ENCODE results near the gene SSU72.

The SSU72 gene

DNA sequence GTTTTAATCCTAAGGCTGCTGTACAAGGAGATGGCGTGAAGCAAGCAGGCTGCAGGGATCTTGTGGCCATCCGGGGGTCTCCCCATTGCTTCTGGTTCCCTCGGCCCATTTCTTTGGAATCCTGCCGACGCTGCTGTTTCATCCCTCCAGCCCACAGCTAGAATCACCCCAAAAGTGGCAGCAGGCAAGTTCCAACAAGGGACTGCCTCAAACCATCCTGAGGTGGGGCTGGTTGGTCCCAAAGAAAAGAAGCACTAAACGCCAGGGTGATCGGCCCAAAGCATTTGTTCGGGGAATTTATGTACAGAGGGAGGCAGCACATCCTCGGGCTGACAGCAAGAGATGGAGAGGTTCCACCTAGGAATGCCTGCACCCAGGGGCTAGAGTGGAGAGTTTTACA is 36.1 kb upstream of the SSU72 start:
- no peak for DNase-seq

DNA sequence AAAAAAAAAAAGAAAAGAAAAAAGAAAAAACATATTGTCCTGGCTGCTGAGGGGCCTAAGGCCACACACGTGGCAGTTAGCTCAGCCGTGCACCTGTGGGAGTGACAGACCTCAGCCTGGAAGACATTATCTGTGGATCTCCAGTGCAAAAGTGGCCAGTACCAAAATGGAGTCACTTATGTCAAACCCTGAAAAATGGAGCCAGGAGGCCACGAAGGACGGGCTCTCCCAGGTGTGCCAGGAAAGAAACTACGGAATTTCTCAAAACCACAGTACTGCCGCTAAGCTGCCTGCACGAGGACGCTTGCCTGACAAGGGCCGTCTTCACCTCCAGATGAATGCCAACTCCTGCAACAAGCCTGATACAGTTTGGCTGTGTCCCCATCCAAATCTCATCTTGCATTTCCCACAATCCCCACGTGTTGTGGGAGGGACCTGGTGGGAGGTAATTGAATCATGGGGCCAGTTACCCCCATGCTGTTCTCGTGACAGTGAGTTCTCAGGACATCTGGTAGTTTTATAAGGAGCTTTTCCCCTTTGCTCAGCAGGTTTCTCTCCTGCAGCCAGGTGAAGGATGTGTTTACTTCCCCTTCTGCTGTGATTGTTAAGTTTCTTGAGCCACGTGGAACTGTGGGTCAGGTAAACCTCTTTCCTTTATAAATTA is 35.3 kb upstream of the SSU72 start:
- no peak for DNase-seq

DNA sequence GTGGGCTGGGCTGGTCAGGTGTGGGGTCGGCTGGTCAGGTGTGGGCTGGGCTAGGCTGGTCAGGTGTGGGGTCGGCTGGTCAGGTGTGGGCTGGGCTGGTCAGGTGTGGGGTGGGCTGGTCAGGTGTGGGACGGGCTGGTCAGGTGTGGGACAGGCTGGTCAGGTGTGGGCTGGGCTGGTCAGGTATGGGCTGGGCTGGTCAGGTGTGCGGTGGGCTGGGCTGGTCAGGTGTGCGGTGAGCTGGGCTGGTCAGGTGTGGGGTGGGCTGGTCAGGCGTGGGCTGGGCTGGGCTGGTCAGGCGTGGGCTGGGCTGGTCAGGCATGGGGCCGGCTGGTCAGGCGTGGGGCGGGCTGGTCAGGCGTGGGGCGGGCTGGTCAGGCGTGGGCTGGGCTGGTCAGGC is 31.6 kb upstream of the SSU72 start:
- DNase-seq = no peak

DNA sequence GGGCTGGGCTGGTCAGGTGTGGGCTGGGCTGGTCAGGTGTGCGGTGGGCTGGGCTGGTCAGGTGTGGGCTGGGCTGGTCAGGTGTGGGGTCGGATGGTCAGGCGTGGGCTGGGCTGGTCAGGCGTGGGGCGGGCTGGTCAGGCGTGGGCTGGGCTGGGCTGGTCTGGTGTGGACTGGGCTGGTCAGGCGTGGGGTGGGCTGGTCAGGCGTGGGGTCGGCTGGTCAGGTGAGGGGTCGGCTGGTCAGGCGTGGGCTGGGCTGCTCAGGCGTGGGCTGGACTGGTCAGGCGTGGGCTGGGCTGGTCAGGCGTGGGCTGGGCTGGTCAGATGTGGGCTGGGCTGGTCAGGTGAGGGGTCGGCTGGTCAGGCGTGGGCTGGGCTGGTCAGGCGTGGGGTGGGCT is 31.1 kb upstream of the SSU72 start:
- no peak for DNase-seq

DNA sequence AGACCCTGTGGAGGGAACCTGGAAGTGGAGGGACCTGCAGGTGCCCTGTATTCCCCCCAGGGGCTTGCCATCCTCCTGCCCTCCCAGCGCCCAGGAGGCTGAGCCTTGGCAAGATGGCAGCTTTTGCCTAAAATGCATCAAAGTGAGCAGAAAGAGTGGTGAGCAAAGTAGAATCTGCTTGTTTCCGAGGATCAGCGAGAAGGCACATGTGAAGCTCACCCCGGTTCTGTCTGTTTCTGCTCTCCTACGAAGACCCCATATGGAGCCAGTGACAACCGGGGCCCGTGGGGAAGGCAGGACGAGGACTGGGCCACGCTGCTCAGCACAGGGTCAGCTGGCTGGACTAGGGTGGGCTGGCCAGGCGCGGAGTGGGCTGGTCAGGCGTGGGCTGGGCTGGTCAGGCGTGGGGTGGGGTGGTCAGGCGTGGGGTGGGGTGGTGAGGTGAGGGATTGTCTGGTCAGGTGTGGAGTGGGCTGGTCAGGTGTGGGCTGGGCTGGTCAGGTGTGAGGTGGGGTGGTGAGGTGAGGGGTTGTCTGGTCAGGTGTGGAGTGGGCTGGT is 30.4 kb upstream of the SSU72 start:
- no peak for DNase-seq

DNA sequence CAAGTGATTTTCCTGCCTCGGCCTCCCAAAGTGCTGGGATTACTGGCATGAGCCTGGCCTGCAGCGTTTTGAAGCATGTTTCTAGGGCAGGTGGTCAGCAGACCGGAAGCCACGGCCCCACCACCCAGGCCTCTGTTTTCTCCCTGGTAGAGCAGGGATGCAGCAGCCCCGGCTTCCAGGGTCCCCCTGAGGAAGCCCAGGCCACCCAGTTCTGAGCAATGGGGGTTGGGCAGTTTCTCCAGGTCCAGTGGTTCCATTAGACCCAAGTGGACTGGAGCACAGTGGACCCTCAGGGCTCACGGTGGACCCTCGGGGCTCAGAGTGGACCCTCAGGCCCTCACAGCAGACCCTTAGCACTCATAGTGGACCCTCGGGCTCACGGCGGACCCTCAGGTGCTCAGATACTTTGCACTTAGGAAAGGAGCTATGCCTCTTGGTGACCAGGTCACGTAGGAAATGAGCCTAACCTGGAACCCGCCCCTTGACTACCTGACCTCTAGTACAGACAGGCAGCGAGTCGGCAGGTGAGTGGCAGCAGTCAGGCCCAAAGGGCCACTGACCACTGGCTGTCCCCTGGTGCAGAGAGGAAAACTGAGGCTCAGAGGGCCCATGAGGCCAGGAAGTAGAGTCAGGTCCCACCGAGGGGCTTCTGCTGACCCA is 29.8 kb upstream of the SSU72 start:
- DNase-seq = no peak

DNA sequence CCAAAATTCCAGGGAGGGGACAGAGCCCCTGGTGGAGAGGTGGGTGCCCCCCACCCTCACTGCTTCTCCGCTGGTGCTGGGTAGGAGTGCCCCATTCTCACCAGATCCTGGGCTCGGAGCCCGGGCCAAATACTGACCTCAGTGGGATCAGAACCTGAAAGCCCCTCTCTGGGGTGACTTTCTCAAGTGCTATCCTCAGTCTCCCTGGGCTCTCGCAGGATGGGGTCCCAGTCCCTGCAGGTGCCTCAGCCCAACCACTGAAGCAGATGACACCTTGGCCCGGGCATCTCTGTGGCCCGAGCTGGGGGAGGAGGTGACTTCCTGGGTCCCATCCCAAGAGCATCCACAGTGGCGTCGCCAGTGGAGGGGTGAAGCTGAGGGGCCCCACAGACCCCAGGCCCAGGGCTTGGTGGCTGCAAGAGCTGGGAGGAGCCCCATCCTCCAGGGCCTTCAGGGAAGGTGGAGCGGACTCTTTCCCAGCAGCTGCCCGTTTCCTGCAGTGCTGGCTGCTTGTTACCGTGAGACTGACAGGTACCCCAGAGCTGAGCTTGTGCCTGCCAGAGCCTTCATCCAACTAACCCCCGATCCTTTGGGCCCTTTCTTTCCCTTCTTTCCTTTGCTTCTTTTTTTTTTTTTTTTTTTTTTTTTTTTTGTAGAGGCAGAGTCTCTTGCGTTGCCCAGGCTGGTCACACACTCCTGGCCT is 29.2 kb upstream of the SSU72 start:
- no peak for DNase-seq

DNA sequence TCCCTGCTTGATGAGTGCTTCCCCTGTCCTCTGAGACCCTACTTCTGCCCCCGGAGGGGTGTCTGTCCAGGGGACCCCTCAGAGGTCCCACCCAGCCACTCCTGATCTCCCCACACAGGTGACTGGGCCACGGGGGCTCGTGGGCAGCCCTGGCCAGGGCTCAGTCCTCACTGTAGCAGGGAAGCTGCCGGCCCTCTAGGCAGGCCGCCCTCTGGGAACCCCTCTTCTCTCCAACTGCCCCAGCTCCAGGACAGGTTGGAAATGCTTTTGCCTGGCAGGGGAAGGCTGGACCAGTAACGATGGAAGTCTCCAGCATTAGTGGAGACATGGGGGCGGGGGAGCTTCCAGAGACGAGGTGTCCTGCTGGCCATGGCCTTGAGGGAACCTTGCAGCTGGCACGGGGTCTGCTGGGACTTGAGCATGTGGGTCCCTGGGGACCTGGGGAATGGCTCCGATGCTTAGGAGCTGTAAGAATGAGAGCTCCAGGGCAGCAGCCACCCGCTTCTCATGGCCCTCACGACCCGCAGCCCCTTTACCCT is 28.4 kb upstream of the SSU72 start:
- DNase-seq = no peak

DNA sequence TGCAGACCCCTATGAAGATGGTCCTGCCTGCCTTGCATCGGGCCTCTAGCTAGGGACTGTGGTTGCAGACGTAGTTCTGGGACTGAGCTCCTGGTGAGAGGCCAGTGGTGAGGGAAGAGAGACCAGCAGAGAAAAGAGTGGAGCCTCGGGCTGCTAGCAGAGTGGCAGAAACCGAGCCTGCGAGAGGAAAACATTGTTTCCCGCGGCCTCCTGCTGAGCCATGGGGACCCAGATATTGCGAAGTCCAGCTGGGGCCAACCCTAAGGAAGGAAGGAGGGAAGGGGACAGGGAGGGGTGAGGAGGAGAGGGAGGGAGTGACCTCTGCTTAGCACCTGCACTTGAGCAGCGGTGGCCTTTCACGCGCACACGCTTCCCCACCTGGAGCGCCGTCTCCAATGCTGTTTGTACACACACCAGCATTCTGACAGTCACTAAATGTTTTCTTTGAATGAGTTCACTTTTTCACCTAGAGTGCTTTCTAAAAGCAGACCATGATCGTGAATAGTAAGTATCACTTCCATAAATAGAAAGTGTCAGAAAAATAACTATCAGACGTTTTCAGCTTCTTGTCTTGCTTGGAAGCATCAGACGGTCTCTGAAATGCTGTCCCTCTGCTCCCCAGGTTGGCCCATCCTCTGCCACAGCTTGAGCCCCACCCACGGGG is 27.8 kb upstream of the SSU72 start:
- DNase-seq = no peak

DNA sequence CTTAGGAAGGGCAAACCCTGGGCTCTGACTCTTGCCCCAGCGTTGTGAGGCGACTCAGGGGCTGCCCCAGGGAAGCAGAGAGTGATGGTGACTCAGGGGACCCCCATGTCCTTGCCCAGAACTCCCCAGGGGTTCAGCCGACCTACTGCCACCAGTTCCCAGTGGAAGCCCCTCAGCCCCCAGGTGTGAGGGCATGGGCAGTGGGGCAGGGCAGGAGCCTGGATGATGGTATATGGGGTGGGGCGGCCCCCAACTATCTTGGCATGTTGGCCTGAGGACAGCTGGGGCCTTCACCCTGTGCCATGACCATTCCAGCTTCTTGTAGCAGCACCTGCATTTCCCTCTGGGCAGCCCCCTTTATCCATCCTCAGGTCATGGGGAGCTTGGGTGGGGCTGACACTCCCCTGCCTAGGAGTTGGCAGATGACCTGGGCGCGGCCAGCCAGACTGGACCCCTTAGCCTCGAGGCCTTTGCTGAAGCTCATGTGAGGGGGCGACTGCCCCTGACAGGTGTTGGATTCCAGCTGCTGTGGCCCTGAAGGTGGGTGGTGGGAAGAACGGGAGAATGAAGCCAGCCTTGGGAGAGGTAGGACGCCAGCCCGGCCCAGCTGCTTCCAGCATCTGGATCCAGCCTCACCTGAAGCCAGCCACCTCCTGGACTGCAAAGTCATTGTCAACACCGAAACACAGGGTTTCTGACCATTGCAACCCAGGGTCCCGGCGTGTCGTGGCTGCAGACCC is 27.1 kb upstream of the SSU72 start:
- DNase-seq = no peak

DNA sequence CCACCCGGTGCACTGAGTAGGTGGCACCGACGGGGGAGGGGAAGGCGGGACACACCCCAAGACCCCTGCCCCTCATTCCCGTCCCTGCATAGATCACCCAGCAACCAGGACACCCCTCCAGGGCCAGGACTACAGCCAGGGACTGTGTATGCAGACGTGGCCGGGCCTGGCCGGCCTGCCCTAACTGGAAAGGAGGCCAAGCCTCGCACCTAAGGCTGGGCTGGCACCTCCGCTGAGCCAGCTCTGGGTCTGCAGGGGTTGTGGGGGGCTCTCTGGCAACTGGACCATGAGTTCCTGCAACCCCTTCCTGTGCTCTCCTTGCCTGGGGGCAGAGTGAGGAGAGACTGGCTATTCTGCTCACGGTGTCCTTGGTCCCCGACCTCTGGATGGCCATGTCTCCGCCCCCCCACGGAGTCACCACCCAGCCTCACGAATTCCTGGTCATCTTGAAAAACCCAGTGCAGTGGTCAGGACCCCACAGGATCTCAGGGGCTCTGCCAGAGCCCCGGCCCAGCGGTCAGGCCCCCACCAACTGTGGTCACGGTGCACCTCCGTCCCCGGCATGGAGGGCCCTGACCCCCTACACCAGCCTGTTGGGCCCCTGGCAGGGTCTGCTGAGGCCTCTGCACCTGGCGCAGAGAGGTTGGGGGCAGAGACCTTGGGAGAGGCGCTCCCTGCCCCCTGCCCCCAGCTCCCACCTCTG is 26.3 kb upstream of the SSU72 start:
- no peak for DNase-seq

DNA sequence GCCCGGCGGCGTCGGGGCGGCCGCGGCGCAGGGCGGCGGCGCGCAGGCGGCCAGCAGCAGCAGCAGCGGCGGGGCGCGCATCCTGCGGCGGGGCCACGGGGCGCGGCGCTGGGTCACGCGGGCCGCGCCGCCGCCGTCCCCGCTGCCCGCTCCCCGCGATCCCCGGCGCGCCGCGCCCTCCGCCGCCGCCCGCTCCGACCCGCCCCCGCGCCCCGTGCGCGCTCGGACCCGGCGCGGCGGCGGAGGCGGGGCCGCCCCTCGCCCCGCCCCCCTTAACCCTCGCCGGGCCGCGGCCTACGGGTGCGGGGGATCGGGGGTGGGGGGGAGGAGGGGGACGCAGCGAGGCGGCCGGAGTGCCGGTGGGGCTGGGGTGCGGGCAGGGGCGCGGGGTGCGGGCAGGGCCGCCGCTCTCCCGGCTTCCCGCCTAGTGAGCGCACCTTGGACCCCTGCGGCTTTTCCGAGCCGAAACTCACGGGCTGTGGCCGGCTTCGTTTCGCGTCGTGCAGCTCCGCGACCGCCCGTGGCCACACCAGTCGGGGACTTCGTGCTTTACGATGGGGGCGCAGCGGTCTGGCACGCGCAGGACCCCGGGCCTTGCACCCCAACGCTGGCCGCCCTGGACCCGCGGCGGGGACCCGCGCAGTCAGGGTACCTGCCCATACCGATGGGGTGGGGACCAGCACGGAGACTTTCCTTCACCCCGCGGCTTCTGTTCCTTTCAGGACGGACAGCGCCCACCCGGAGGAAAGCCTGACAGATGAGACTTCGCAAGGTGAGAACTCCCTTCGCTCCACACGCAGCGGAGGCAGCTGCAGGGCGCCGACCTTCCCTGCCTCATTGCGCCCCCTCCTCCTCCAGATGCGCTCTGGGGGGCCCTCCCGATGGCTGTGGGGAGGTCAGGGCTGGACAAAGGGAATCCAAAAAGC is 25.5 kb upstream of the SSU72 start, which contains the start of gene FNDC10:
FNDC10 (minus strand) TSS at position 201 of the 926 bp plus-strand sequence; CDS start at position 81, 120 bp downstream.
- DNase-seq = no peak

DNA sequence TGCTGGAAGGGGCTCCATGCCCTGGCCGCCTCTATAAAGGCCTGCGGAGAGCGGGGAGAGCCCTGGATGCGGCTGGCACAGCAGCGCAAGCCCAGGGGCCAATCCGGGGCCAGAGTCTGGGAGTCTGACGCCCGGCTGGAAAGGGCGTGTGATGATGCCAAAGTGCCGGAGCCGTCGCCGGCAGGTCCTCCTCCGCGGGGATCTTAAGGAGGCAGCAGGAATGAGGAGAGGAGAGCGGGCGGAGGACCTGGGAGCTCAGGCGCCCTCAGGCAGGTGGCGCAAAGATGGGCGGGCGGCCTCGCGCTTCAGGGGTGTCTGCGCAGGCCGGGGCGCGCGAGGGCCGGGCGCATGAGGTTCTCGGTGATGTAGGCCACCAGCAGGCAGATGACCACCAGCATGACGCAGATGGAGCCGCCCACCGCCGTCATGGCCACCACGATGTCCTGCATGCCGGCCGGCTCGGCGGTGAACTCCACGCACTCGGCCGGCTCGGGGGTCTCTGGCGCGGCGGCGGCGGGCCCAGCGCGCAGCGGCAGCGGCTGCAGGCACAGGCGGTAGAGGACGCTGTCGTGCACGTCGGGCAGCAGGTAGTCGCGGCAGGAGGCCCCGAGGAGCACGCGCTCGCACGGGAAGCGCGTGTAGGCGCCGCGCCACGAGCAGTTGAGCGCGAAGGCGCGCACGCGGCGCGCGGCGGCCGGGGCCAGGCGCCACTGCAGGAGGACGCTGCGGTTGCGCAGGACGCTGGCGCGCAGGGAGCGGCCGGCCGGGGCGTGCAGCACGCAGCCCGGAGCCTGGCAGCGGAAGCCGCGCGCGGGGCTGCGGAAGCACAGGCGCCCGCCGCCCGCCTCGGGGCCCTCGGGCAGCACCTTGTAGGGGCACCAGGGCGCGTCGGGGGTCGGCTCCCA is 24.6 kb upstream of the SSU72 start:
- peak; percentile 47 for DNase-seq

DNA sequence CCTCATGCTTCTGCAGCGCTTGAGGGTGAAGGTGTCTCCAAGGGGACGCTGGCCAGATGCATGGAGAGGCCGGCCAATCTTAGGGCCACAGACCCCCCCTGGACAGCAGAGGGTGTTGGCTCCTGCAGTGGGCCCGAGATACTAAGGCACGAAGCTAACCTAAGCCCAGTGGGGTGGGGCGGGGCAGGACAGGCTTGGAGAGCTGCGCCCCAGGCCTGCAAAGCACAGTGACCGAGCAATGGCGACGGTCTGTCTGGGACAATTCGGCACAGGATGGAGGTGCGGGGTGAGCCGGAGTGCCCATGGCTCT is 24.0 kb upstream of the SSU72 start:
- no peak for DNase-seq

DNA sequence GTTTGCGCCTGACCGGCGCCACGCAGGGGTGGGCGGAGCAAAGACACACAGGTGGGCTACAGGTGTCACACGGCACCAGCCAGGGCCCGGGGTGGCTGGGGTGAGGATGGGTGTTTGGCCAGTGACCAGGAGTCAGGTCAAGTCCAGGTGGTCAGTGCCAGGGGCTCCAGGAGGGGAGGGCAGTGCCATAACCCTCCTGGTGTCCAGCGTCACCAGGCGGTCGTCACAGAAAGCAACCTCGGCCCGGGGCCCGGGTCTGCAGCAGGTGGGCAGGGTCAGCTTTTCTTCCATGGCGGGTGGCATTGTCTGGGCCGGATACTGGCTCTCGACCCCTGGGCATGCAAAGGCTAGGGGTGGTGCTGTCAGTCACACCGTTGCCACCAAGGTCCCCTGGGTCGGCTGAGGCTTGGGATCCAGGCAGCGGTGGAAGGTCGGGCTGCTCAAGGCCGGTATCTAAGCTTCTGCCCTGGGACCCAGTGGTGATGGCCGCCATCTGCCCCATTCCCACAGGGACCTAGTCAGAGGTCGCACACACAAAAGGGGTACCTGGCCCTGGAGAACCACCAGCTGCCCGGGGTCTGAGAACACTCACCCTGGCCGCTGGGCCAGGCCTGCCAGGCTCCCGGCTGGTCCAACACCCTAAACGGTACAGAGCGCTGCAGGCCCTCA is 23.5 kb upstream of the SSU72 start:
- DNase-seq = no peak

DNA sequence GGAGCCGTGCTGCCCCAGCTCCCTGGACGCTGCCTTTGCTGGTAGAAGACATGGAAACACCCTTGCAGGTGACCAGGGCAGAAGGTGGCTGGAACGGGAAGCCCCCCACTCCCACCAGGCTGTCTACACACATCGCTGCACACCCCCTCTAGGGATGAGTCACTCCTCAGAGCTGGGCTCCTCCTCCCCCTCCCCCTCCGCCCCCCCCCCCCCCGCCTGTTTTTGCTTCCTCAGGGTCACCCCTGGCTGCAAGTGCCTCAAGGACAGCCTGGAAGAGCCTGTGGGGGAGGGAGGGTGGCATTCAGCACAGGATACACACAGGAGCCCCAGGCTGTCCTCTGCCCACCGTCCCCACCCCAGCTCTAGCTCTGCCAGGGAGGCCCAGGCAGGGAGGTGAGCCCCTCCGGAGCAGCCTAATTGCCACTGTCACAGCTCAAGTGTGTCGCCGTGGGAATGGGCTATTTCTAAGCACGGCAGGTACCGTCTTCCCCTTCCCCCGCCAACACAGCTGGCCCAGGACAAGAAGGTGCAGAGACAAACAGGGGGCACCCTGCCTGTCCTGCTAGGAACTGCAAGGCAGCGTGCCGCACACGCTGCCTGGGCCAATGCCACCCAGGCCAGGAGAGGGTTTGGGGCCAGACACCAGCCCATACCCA is 22.7 kb upstream of the SSU72 start:
- DNase-seq = no peak

DNA sequence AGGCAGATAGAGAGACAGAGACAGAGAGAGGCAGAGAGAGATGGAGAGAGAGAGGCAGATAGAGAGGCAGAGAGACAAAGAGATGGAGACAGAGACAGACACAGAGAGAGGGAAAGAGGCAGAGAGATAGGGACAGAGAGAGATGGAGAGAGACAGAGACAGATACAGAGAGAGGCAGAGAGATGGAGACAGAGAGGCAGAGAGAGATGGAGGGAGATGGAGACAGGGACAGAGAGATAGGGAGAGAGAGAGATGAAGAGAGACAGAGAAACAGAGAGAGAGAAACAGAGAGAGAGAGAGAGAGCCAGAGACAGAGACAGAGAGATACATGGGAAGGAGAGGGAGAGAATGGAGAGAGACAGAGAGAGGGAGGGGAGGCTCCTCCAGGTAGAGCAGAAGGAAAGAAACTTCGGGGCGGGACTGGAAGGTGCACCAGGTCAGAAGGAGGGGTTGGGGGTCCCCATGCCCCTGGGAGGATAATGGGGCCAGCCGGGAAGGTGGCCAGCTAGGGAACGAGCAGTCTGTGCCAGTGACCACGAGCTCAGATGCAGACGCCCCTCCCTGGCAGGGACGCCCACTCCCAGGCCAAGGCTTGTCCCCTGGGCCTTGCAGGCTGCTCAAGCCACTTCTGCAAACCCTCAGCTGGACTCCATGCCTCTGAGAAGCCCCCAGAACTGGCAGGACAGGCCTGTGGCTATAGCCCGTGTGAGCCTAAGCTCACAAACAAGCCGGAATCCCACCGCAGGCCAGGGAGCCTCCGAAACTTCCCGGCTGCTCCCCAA is 22.0 kb upstream of the SSU72 start:
- DNase-seq = no peak

All from central memory CD4-positive, alpha-beta T cell (primary cell).